ACC112 (cell line): ENCODE results near the gene RABEP1.
"Not testable (repeated sequence)": the region's sequence is repeated elsewhere in the genome, so short reads cannot be mapped to it uniquely, and the experiment has no call there.

Source experiments
- H2AFZ ChIP-seq: fragments of 200-600 bp; sonication (generic); one replicate; pipeline ENCODE4 v1.6.0; 2017; ENCODE audit warnings: antibody characterized with exemption, low read length; ENCODE audit not compliant: unreplicated experiment
- H3K27ac ChIP-seq: fragments of 200-600 bp; sonication (generic); 2 replicates; pipeline ENCODE4 v1.5.1; 2014; ENCODE audit warnings: low read depth, mild to moderate bottlenecking, antibody characterized with exemption, low read length, moderate library complexity
- H3K27me3 ChIP-seq: fragments of 200-600 bp; sonication (generic); 2 replicates; pipeline ENCODE4 v1.6.1; 2014; ENCODE audit warnings: mild to moderate bottlenecking, antibody characterized with exemption, low read length, moderate library complexity, mixed read lengths; ENCODE audit not compliant: insufficient read depth
- H3K36me3 ChIP-seq: fragments of 200-600 bp; sonication (generic); 2 replicates; pipeline ENCODE4 v1.6.1; 2016; ENCODE audit warnings: mild to moderate bottlenecking, antibody characterized with exemption, low read length, moderate library complexity, mixed read lengths; ENCODE audit not compliant: insufficient read depth
- H3K4me1 ChIP-seq: fragments of 200-600 bp; sonication (generic); one replicate; pipeline ENCODE4 v1.6.1; 2016; ENCODE audit warnings: low read length, mixed read lengths; ENCODE audit not compliant: insufficient read depth, unreplicated experiment, control insufficient read depth
- H3K4me3 ChIP-seq: fragments of 200-600 bp; sonication (generic); 2 replicates; pipeline ENCODE4 v1.5.1; 2014; ENCODE audit warnings: mild to moderate bottlenecking, low read depth, low read length
- H3K79me2 ChIP-seq: fragments of 200-600 bp; sonication (generic); one replicate; pipeline ENCODE4 v1.6.0; 2016; ENCODE audit warnings: low read length; ENCODE audit not compliant: control insufficient read depth, unreplicated experiment, insufficient read depth

Gene RABEP1

GRCh38 chr17:5419959-5420653, 138.0 kb downstream of the RABEP1 start, which contains the start of gene RPAIN:
Gene RPAIN, plus strand, starts transcription at chr17:5420182. Its CDS starts 29 bp downstream, at chr17:5420211.
- Histone ChIP-seq H2AFZ (peak within 1 kb of the TSS; percentile 94), H3K79me2 (peaks cover 40% of the 10 kb centered on the region), H3K4me1 (peaks cover 24% of the 10 kb centered on the region), H3K27ac (peak within 1 kb of the TSS; percentile 56), H3K27me3 (no peaks in the 10 kb centered on the region), H3K4me3 (peak within 1 kb of the TSS; percentile 96), H3K36me3 (peaks cover 16% of the 10 kb centered on the region; the same call in 1 of the 2 replicates)

- no peak overlapping the region for H2AFZ ChIP-seq
- H3K27me3 ChIP-seq: no peaks in the 10 kb centered on the region
- no peak overlapping the region for H3K27ac ChIP-seq
- H3K36me3 ChIP-seq: peaks cover 23% of the 10 kb centered on the region
- peaks cover 24% of the 10 kb centered on the region for H3K4me1 ChIP-seq
- peaks cover 32% of the 10 kb centered on the region for H3K79me2 ChIP-seq
- peak overlapping the region; percentile 20 for H3K4me3 ChIP-seq
These were observed 140.4 kb downstream of the RABEP1 start for GRCh38 chr17:5422505-5422904.

- Histone ChIP-seq H3K27ac (no peak overlapping the region), H3K36me3 (peaks cover 40% of the 10 kb centered on the region), H3K27me3 (no peaks in the 10 kb centered on the region), H3K4me1 (peaks cover 24% of the 10 kb centered on the region), H3K79me2 (peaks cover 15% of the 10 kb centered on the region), H2AFZ (no peak overlapping the region), H3K4me3 (no peak overlapping the region)
These were observed 142.8 kb downstream of the RABEP1 start for GRCh38 chr17:5424909-5425308.

- Histone ChIP-seq H3K36me3 (peaks cover 40% of the 10 kb centered on the region), H3K79me2 (peaks cover 8% of the 10 kb centered on the region), H3K4me3 (no peak overlapping the region), H3K27ac (no peak overlapping the region), H3K27me3 (no peaks in the 10 kb centered on the region), H2AFZ (no peak overlapping the region), H3K4me1 (peaks cover 23% of the 10 kb centered on the region)
These were observed 143.7 kb downstream of the RABEP1 start for GRCh38 chr17:5425826-5426225.

- Histone ChIP-seq H3K27ac (no peak overlapping the region), H3K4me3 (no peak overlapping the region), H3K36me3 (peaks cover 52% of the 10 kb centered on the region), H3K79me2 (no peaks in the 10 kb centered on the region), H3K4me1 (no peaks in the 10 kb centered on the region), H3K27me3 (no peaks in the 10 kb centered on the region), H2AFZ (no peak overlapping the region)
These were observed 147.3 kb downstream of the RABEP1 start for GRCh38 chr17:5429191-5429887.

GRCh38 chr17:5430413-5430999, 148.4 kb downstream of the RABEP1 start:
- H3K4me1 ChIP-seq: peaks cover 4% of the 10 kb centered on the region
- peaks cover 49% of the 10 kb centered on the region for H3K36me3 ChIP-seq
- H2AFZ ChIP-seq: no peak overlapping the region
- H3K27me3 ChIP-seq: no peaks in the 10 kb centered on the region
- peaks cover 10% of the 10 kb centered on the region for H3K79me2 ChIP-seq
- H3K4me3 ChIP-seq: no peak overlapping the region
- no peak overlapping the region for H3K27ac ChIP-seq

- not testable (repeated sequence) for H3K27ac ChIP-seq, H3K27me3 ChIP-seq, H3K4me3 ChIP-seq, H3K4me1 ChIP-seq, H2AFZ ChIP-seq
- H3K79me2 ChIP-seq: peaks cover 14% of the 10 kb centered on the region
- H3K36me3 ChIP-seq: peaks cover 46% of the 10 kb centered on the region
These were observed 149.2 kb downstream of the RABEP1 start for GRCh38 chr17:5431234-5431633.

- Histone ChIP-seq H3K79me2 (peaks cover 23% of the 10 kb centered on the region), H3K27ac (no peak overlapping the region), H3K36me3 (peaks cover 49% of the 10 kb centered on the region)
These were observed 150.0 kb downstream of the RABEP1 start for GRCh38 chr17:5431949-5432556.

GRCh38 chr17:5434984-5435383, 152.9 kb downstream of the RABEP1 start:
- Histone ChIP-seq H3K27ac (no peak overlapping the region), H3K27me3 (no peaks in the 10 kb centered on the region), H2AFZ (no peak overlapping the region), H3K79me2 (peaks cover 40% of the 10 kb centered on the region), H3K4me1 (peaks cover 25% of the 10 kb centered on the region), H3K36me3 (peaks cover 32% of the 10 kb centered on the region), H3K4me3 (no peak overlapping the region)

More at GRCh38 chr17:5431949-5432556, 150.0 kb downstream of the RABEP1 start:
- no peak overlapping the region for H3K4me3 ChIP-seq
- no peak overlapping the region for H2AFZ ChIP-seq
- H3K27me3 ChIP-seq: no peaks in the 10 kb centered on the region
- peaks cover 12% of the 10 kb centered on the region for H3K4me1 ChIP-seq
